Psoas muscle (tissue), 8 donors: Measurements from ENCODE around the gene ANKMY1. TPM values are rescaled to one million over a fixed set of nuclear protein-coding genes. Genes with fewer than 3 reads are reported as not detected.

ENCODE experiments used
- ATAC-seq, 4 donors: fragments of 200-7000 bp; cut with Tn5 transposase; one replicate each; pipeline ENCODE4 v1.9.1; 2020; ENCODE audit warnings: moderate library complexity in 3 of 4, mild to moderate bottlenecking in 2 of 4
- DNase-seq, 2 donors: peaks; one replicate each; pipeline ENCODE4 v3.0.0-alpha.2; 2020
- H3K27ac ChIP-seq: fragments of 200-600 bp; one replicate; pipeline ENCODE4 v1.8.0; 2022
- H3K27me3 ChIP-seq, 3 donors: fragments of 200-600 bp in 1 of 3; one replicate each; pipeline versions ENCODE4 v1.6.1 to v1.8.0; 2013 to 2022; ENCODE audit warnings: low read length in 2 of 3, mild to moderate bottlenecking in 2 of 3, moderate library complexity in 1 of 3; ENCODE audit not compliant: insufficient read depth in 3 of 3
- H3K36me3 ChIP-seq, 2 donors: fragments of 200-600 bp in 1 of 2; one replicate each; pipeline versions ENCODE4 v1.6.1 to v1.8.0; 2013 to 2022; ENCODE audit warnings: low read depth in 1 of 2, mild to moderate bottlenecking in 1 of 2, moderate library complexity in 1 of 2; ENCODE audit not compliant: insufficient read depth in 1 of 2
- H3K4me1 ChIP-seq: fragments of 200-600 bp; one replicate; pipeline ENCODE4 v1.8.0; 2022
- H3K4me3 ChIP-seq: fragments of 200-600 bp; one replicate; pipeline ENCODE4 v1.8.0; 2022; ENCODE audit warnings: mild to moderate bottlenecking
- H3K9me3 ChIP-seq: fragments of 200-600 bp; one replicate; pipeline ENCODE4 v1.8.0; 2022
- WGBS, 3 donors: extraction: QIAGEN DNeasy Blood & Tissue Kit; methylation state at CpG; one replicate each; pipeline versions ENCODE4 v1.1.6 to v1.1.7; 2013; 5-methylcytosine and 5-hydroxymethylcytosine counted together
- intact Hi-C, 2 donors: fragments of 100-400 bp; cut with DNase I; formaldehyde crosslinking; loops; one replicate each; pipeline versions ENCODE4 v1.11.0 to v1.14.2; 2022
- polyA plus RNA-seq, 3 donors: library from polyadenylated mRNA; stranded (reverse); fragments of 200-250 nt; gene quantifications; one replicate each; pipeline ENCODE4 v1.2.3, GENCODE V29; 2013
- total RNA-seq, 4 donors: library from RNA; stranded (reverse); fragmentation: NEBNext Ultra II Directional in 2 of 4; extraction: Animal tissue kit (Norgen Biotek cat#: 25700) in 2 of 4; gene quantifications; one replicate each; pipeline versions ENCODE4 v1.2.1 to v1.2.4, GENCODE V29; 2021 to 2023
- TF ChIP-seq, protein P1 (sequence below): fragments of 200-600 bp; IDR thresholded peaks from one replicate; pipeline ENCODE4 v1.8.0; 2022; ENCODE audit warnings: antibody characterized with exemption
- donor health status: healthy with polysubstance abuse.
- donor health status: DM: no; HTN: no; CAD: no; lungs with moderate emphysema.
- donor health status: Bipolar disorder and iron deficiency.
- donor health status: healthy.
- donor health status: DM: yes; HTN: yes; CAD: no.
- donor health status: DM: no; HTN: no; CAD: no.
- donor health status: DM: no; HTN: no; CAD: no.
- donor health status: DM: yes; HTN: yes; CAD: no.

The ANKMY1 gene
- total and polyA plus RNA-seq, 7 donors: 1.4 to 5.8 (median 3.0) TPM

DNA sequence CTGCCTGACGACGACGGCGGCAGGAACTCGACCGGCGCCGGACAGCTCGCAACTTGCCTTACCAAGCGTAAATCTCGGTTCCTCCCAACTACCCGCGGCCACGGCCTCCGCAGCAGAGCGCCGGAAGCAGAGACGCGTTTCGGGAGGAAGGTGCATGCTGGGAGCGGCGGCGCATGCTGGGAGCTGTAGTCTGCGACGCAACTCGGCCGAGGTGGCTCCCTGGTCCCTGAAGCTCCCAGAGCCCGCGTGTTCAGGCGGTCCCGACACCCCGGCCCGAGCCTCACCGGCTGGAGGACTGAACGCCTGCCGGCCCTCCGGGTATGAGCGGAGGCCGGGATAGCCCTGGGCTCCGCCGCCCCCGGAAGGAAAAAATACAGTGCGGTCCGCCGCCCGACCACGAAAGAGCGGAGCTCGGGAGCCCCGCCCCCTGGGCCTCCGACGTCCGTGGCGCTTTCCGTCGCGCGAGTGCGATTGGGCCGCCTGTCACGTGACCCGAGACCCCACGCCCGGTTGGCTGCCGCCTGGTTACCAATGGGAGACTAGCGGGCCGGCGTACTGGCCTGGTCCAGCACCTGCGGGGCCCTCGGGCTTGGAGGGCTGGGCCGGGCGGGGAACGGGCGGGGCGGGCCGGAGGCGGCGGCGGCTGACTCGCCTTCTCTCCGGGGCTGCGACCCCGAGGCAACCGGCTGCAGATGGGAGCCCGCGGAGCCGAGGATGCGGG is 28.6 kb upstream of the ANKMY1 start, which contains the start of gene CAPN10:
Gene CAPN10 (plus strand): TSS at position 537 of the 721 bp plus-strand sequence. CDS start 178 bp downstream, at position 715.
- 0 to 1% (median 1%) methylated on average over 70 to 88 of the region's 88 CpGs for WGBS, 3 donors
- H3K4me1 ChIP-seq: peaks cover 28% of the 10 kb centered on the region
- intact Hi-C loops: loop anchor here in 1 of 2 donors (10.0 kb wide), 1 partner anchor 408 kb away; the partner anchor contains the start of gene SNED1

DNA sequence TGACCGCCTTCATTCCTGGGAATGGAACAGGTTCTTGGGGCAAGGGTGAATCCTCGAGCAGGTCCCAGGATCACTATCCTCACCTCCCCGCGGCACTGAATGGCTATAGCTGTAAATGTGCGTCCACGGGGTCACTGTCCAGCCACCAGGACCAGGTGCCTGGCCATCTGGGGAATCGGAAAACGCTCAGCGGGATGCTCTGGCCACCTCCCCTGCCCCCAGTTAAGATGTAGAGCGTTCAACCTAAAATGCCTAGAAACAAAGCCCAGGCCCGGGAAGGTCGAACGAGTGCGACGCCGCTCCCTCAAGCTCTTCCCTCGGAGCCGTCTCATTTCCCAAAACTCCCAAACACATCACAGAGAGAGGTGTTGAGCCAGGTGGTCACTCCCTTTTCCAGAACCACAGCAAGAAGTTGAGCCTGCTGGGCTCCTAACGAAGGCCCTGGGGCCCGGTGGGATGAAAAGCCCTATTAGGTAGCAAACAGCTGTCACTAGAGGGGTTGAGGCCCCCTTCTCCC is 28.0 kb upstream of the ANKMY1 start:
- no peak for ATAC-seq
- Histone ChIP-seq H3K4me1 (peaks cover 28% of the 10 kb centered on the region), H3K9me3 (peaks cover 4% of the 10 kb centered on the region), H3K27me3 (no peaks in the 10 kb centered on the region), H3K27ac (peak overlapping the region; percentile 99), H3K4me3 (peak overlapping the region; percentile 95), H3K36me3 (peaks cover 0 to 16% of the 10 kb centered on the region in 2 donors)
- TF ChIP-seq, protein P1, sequence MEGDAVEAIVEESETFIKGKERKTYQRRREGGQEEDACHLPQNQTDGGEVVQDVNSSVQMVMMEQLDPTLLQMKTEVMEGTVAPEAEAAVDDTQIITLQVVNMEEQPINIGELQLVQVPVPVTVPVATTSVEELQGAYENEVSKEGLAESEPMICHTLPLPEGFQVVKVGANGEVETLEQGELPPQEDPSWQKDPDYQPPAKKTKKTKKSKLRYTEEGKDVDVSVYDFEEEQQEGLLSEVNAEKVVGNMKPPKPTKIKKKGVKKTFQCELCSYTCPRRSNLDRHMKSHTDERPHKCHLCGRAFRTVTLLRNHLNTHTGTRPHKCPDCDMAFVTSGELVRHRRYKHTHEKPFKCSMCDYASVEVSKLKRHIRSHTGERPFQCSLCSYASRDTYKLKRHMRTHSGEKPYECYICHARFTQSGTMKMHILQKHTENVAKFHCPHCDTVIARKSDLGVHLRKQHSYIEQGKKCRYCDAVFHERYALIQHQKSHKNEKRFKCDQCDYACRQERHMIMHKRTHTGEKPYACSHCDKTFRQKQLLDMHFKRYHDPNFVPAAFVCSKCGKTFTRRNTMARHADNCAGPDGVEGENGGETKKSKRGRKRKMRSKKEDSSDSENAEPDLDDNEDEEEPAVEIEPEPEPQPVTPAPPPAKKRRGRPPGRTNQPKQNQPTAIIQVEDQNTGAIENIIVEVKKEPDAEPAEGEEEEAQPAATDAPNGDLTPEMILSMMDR: no peak
- WGBS, 3 donors: 2 to 4% (median 2%) methylated on average over 20 of the region's 20 CpGs
- intact Hi-C loops: loop anchor here in 1 of 2 donors (2.0 to 10.0 kb wide), 2 partner anchors 15 to 409 kb away; partner anchors contain the start of gene SNED1
- DNase-seq: peak; percentile 13 to 42

More for the DNA sequence above, 28.6 kb upstream of the ANKMY1 start, which contains the start of gene CAPN10:
- ATAC-seq (peak; percentile 95 to 97 (median 96)), DNase-seq (peak; percentile 99)
- no peaks in the 10 kb centered on the region for H3K27me3 ChIP-seq
- H3K27ac ChIP-seq: peak within 1 kb of the TSS; percentile 99
- peaks cover under 1% of the 10 kb centered on the region for H3K9me3 ChIP-seq
- TF ChIP-seq, protein P1: no peak
- H3K36me3 ChIP-seq: peaks cover 0 to 21% of the 10 kb centered on the region in 2 donors
- peak within 1 kb of the TSS; percentile 95 for H3K4me3 ChIP-seq

DNA sequence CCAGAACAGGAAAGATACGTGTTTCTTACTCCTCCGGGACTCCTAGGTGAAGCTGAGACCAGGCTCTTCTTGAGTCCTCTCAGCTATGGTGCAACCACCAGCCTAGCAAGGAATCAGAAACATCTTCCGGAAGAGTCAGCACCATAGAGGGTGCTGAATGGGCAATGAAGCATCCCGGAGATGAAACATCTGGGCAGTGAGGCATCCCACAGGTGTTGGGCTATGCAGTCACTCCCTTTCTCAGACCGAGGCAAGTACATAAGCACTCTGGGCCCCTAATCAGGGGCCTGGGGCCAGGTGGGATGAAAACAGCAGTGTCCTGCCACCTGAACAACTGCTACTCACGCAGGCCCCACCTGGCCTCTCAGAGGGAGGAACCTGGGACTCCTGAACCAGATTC is 27.3 kb upstream of the ANKMY1 start:
- 64 to 76% (median 65%) methylated on average over 6 of the region's 6 CpGs for WGBS, 3 donors
- H3K27ac ChIP-seq: peak overlapping the region; percentile 99
- H3K36me3 ChIP-seq: peaks cover 0 to 11% of the 10 kb centered on the region in 2 donors
- H3K4me3 ChIP-seq: peak overlapping the region; percentile 95
- intact Hi-C loops: loop anchor here in 1 of 2 donors (2.0 to 10.0 kb wide), 2 partner anchors 14 to 410 kb away; partner anchors contain the start of gene SNED1
- DNase-seq (peak; percentile 3 to 23), ATAC-seq (no peak)
- no peaks in the 10 kb centered on the region for H3K27me3 ChIP-seq
- peaks cover 4% of the 10 kb centered on the region for H3K9me3 ChIP-seq
- H3K4me1 ChIP-seq: peaks cover 32% of the 10 kb centered on the region
- TF ChIP-seq, protein P1: no peak

DNA sequence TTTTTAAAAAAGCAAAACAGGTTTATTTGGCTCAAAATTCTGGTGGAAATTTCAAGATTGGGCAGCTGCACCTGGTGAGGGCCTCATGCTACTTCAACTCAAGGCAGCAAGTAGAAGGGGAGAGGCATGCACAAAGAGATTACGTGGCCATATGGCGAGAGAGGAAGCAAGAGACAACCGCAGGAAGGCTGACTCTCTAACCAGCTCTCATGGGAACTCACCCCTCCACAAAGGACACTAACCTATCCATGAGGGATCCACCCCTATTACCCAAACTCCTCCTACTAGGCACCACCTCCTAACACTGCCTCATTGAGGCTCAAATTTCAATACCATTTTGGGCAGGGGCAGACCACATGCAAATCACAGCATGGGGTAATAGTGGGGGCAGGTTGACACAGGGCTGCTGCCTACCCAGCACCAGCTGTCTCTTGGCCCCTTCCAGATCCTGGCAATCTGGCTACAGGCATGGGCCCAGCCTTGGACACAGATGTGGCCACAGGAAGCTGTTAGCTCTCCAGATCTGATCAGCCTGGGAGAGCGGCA is 26.8 kb upstream of the ANKMY1 start:
- TF ChIP-seq, protein P1: no peak
- Histone ChIP-seq H3K4me1 (peaks cover 37% of the 10 kb centered on the region), H3K27ac (peak overlapping the region; percentile 99), H3K9me3 (peaks cover 4% of the 10 kb centered on the region), H3K27me3 (no peaks in the 10 kb centered on the region), H3K36me3 (peaks cover 0 to 6% of the 10 kb centered on the region in 2 donors), H3K4me3 (peak overlapping the region; percentile 95)
- intact Hi-C loops: loop anchor here in 1 of 2 donors (2.0 to 10.0 kb wide), 2 partner anchors 14 to 410 kb away; partner anchors contain the start of gene SNED1
- 34 to 47% (median 43%) methylated on average over 4 of the region's 4 CpGs for WGBS, 3 donors
- DNase-seq (peak; percentile 19 to 69), ATAC-seq (peak; percentile 6 to 46 (median 31))
